Endothelial cell of umbilical vein (primary cell): ENCODE data around the gene OSBPL5. TPM values are rescaled to one million over a fixed set of nuclear protein-coding genes. Genes with fewer than 3 reads are reported as not detected.

Source experiments
- BruUV-seq: library from RNA; stranded (reverse); fragments of 400-500 nt; replicated peaks from 2 replicates; lab custom pipeline; 2021; lab: Mats Ljungman, UMichigan
- CTCF ChIA-PET: fragments of 300-600, 350-600 bp; sonication (Branson Sonifier 250); formaldehyde crosslinking; loops from one replicate; lab custom pipeline; 2021; ENCODE audit warnings: antibody characterized with exemption, inconsistent platforms; lab: Charles Lee
- POLR2A ChIA-PET: fragments of 300-600, 350-600 bp; sonication (Branson Sonifier 250); formaldehyde crosslinking; loops from one replicate; lab custom pipeline; 2021; ENCODE audit warnings: antibody characterized with exemption, inconsistent platforms; lab: Charles Lee
- DNase-seq: peaks from one replicate; pipeline ENCODE4 v3.0.0-alpha.2; 2011; ENCODE audit warnings: low read depth, low spot score
- FAIRE-seq: peaks from 2 replicates; lab custom pipeline; 2011; peaks lifted over from hg19 to GRCh38; lab: Jason Lieb, UNC
- H2AFZ ChIP-seq: 2 replicates; pipeline ENCODE4 v1.6.0; 2012; ENCODE audit warnings: low read depth, low read length, control low read depth, inconsistent platforms
- H3K27ac ChIP-seq: 2 replicates; pipeline ENCODE4 v1.5.1; 2011; ENCODE audit warnings: low read depth, mild to moderate bottlenecking, control low read depth, low read length, moderate library complexity; ENCODE audit not compliant: insufficient read depth
- H3K27me3 ChIP-seq, 2 experiments: 2 replicates each; pipeline versions ENCODE4 v1.6.0 to v1.6.1; 2011; ENCODE audit warnings: low read length in 2 of 2, mixed read lengths in 1 of 2; ENCODE audit not compliant: control insufficient read depth in 2 of 2, insufficient read depth in 2 of 2
- H3K36me3 ChIP-seq, 2 experiments: 2 replicates in 1 of 2; 3 replicates in 1 of 2; pipeline ENCODE4 v1.5.1; 2011; ENCODE audit warnings: low read length in 2 of 2, mild to moderate bottlenecking in 1 of 2, moderate library complexity in 1 of 2; ENCODE audit not compliant: control insufficient read depth in 2 of 2, insufficient read depth in 2 of 2; ENCODE audit errors: extremely low read depth in 1 of 2
- H3K4me1 ChIP-seq: 3 replicates; pipeline ENCODE4 v1.5.1; 2011; ENCODE audit warnings: mild to moderate bottlenecking, low read length; ENCODE audit not compliant: control insufficient read depth, insufficient read depth; ENCODE audit errors: extremely low read depth
- H3K4me2 ChIP-seq: 2 replicates; pipeline ENCODE4 v1.6.1; 2011; ENCODE audit warnings: low read length, control low read depth, mixed read lengths; ENCODE audit not compliant: insufficient read depth
- H3K4me3 ChIP-seq, 3 experiments: fragments of 200-600 bp in 1 of 3; sonication (generic), shearing (Covaris generic) in 1 of 3; replicated peaks in 1 of 3; 2 replicates each; pipeline ENCODE4 v1.5.1; 2011 to 2016; ENCODE audit warnings: control low read depth in 3 of 3, low read length in 3 of 3, mild to moderate bottlenecking in 2 of 3, inconsistent platforms in 1 of 3, low read depth in 1 of 3, moderate library complexity in 1 of 3; ENCODE audit not compliant: insufficient read depth in 1 of 3
- H3K79me2 ChIP-seq: 2 replicates; pipeline ENCODE4 v1.6.0; 2012; ENCODE audit warnings: low read length, inconsistent platforms; ENCODE audit not compliant: control insufficient read depth, insufficient read depth
- H3K9ac ChIP-seq: replicated peaks from 2 replicates; pipeline ENCODE3; 2011; ENCODE audit warnings: low read length, control low read depth; ENCODE audit not compliant: insufficient read depth; ENCODE audit errors: extremely low read depth
- H3K9me1 ChIP-seq: replicated peaks from 3 replicates; pipeline ENCODE4 v1.6.0; 2011; ENCODE audit warnings: mild to moderate bottlenecking, low read length; ENCODE audit not compliant: control insufficient read depth, insufficient read depth; ENCODE audit errors: extremely low read depth
- H3K9me3 ChIP-seq: replicated peaks from 2 replicates; pipeline ENCODE4 v1.5.1; 2012; ENCODE audit warnings: low read length, inconsistent platforms; ENCODE audit not compliant: control insufficient read depth, insufficient read depth
- H4K20me1 ChIP-seq: replicated peaks from 2 replicates; pipeline ENCODE3; 2011; ENCODE audit warnings: mild to moderate bottlenecking, low read length; ENCODE audit not compliant: control insufficient read depth, insufficient read depth; ENCODE audit errors: extremely low read depth
- CTCF ChIP-seq, 2 donors: IDR thresholded peaks; 1 replicate in 1 of 2; 2 replicates in 1 of 2; pipeline ENCODE4 v1.5.1; 2011; ENCODE audit warnings: low read length in 2 of 2, mild to moderate bottlenecking in 2 of 2, moderate library complexity in 2 of 2, control low read depth in 1 of 2, inconsistent platforms in 1 of 2, low read depth in 1 of 2; ENCODE audit not compliant: insufficient read depth in 1 of 2; ENCODE audit errors: extremely low read depth in 1 of 2
- EZH2 ChIP-seq: IDR thresholded peaks from 2 replicates; pipeline ENCODE4 v1.6.1; 2012; ENCODE audit warnings: borderline replicate concordance, low read depth, mild to moderate bottlenecking, moderate library complexity, low read length, inconsistent platforms; ENCODE audit not compliant: severe bottlenecking
- FOS ChIP-seq: IDR thresholded peaks from 2 replicates; pipeline ENCODE4 v1.6.1; 2011; ENCODE audit warnings: mild to moderate bottlenecking, low read length, moderate library complexity, borderline replicate concordance; ENCODE audit not compliant: insufficient read depth
- GATA2 ChIP-seq: IDR thresholded peaks from 2 replicates; pipeline ENCODE4 v1.7.0; 2011; ENCODE audit warnings: low read depth, mild to moderate bottlenecking, moderate library complexity, mixed read lengths, low read length; ENCODE audit not compliant: insufficient read length, insufficient read depth
- JUN ChIP-seq: IDR thresholded peaks from 2 replicates; pipeline ENCODE4 v1.6.1; 2011; ENCODE audit warnings: borderline replicate concordance, low read depth; ENCODE audit not compliant: insufficient read length, insufficient read depth
- MAX ChIP-seq: IDR thresholded peaks from 2 replicates; pipeline ENCODE4 v1.6.1; 2011; ENCODE audit not compliant: insufficient read depth, insufficient read length
- MYC ChIP-seq: IDR thresholded peaks from one replicate; pipeline ENCODE4 v1.6.1; 2011; ENCODE audit warnings: mild to moderate bottlenecking, low read depth, low read length
- POLR2A ChIP-seq: IDR thresholded peaks from 2 replicates; pipeline ENCODE4 v1.6.1; 2012; ENCODE audit warnings: low read depth, mild to moderate bottlenecking, control low read depth, low read length
- POLR2AphosphoS5 ChIP-seq: IDR thresholded peaks from 2 replicates; pipeline ENCODE4 v1.6.1; 2012; ENCODE audit warnings: low read depth, mild to moderate bottlenecking, control low read depth, low read length, moderate library complexity; ENCODE audit not compliant: insufficient read depth
- dilution Hi-C: fragments of 300-500 bp; cut with MboI; formaldehyde crosslinking; loops from one replicate; pipeline ENCODE4 v1.15.0; 2019; ENCODE audit warnings: low sequenced_read_pairs; ENCODE audit not compliant: extremely low pct_ligation_motif_present
- intact Hi-C: fragments of 100-400 bp; cut with micrococcal nuclease; formaldehyde crosslinking; loops from one replicate; pipeline ENCODE4 v1.10.0; 2022
- polyA plus RNA-seq, 4 experiments: library from polyadenylated mRNA; depleted of rRNA in 3 of 4; stranded (reverse) in 3 of 4; unstranded in 1 of 4; fragments of >200 nt; gene quantifications; 2 replicates each; pipeline versions ENCODE4 v1.2.1 to v1.2.3, GENCODE V29; 2011 to 2012; ENCODE audit warnings: missing spikeins in 1 of 4
- total RNA-seq: library from RNA; stranded (reverse); gene quantifications from 2 replicates; pipeline ENCODE4 v1.2.3, GENCODE V29; 2021

OSBPL5 gene
- total and polyA plus RNA-seq, 2 donors (not counting 3 experiments of a cell fraction or from before 2014, with no cell fraction given), result 8.7 to 37.7 TPM

- H3K27ac ChIP-seq, result no peak overlapping the region
- no peaks in the 10 kb centered on the region for H3K9me3 ChIP-seq
- dilution Hi-C loops, result no loop called here
- H3K36me3 ChIP-seq, result peaks cover 7 to 22% of the 10 kb centered on the region in 2 experiments
- no peaks in the 10 kb centered on the region for H3K27me3 ChIP-seq
- H3K9me1 ChIP-seq, result no peaks in the 10 kb centered on the region
- H4K20me1 ChIP-seq, result no peaks in the 10 kb centered on the region
- CTCF ChIA-PET, result interaction anchor here (6.8 kb wide), 1 partner anchor 49 kb away, joined by 183 read pairs; no protein-coding TSS in a partner anchor
- TF ChIP-seq EZH2, result no peak
- no peak for TF ChIP-seq GATA2
- TF ChIP-seq MYC, result no peak
- no peak for TF ChIP-seq POLR2A
- no peak for TF ChIP-seq MAX
- TF ChIP-seq POLR2AphosphoS5, result no peak
- TF ChIP-seq JUN, result no peak
- no peak for TF ChIP-seq CTCF (IDR thresholded peaks at IDR 0.05; ENCODE audit: extremely low read depth in 1 of 2, insufficient read depth in 1 of 2, low read depth in 1 of 2, low read length in 2 of 2)
- TF ChIP-seq FOS, result no peak
- FAIRE-seq, result no peak
- H3K9ac ChIP-seq, result no peak overlapping the region
- H3K4me1 ChIP-seq, result peaks cover 7% of the 10 kb centered on the region
- BruUV-seq, result no TSS peak
- intact Hi-C loops, result no loop called here
- peaks cover 40% of the 10 kb centered on the region for H3K79me2 ChIP-seq
- no peak for DNase-seq
- POLR2A ChIA-PET, result no interaction called here
- no peak overlapping the region for H3K4me2 ChIP-seq
- no peak overlapping the region for H3K4me3 ChIP-seq
- no peak overlapping the region for H2AFZ ChIP-seq
Measured at GRCh38 chr11:3041699-3042441, 123.2 kb downstream of the OSBPL5 start.
